ENCODE data around the gene RGS7. TPM values are rescaled to one million over a fixed set of nuclear protein-coding genes. Genes with fewer than 3 reads are reported as not detected.
"Not testable (repeated sequence)": the region's sequence is repeated elsewhere in the genome, so short reads cannot be mapped to it uniquely, and the experiment has no call there.

Gene RGS7
- total RNA-seq, 1 experiment from 2014 or later, result not detected

GRCh38 chr1:240758296-240758695 lies 598.7 kb downstream of the RGS7 start:
- DNase-seq, result no peak
- no peak overlapping the region for H2AFZ ChIP-seq (ENCODE audit: low read length)

GRCh38 chr1:240747907-240748306 lies 609.1 kb downstream of the RGS7 start:
- H3K4me3 ChIP-seq (ENCODE audit: low read length), result no peak overlapping the region
- H3K79me2 ChIP-seq (ENCODE audit: low read length), result no peaks in the 10 kb centered on the region
- H3K27me3 ChIP-seq (ENCODE audit: low read length), result no peaks in the 10 kb centered on the region
- H2AFZ ChIP-seq (ENCODE audit: low read length), result no peak overlapping the region
- H3K9me3 ChIP-seq (ENCODE audit: low read length), result no peaks in the 10 kb centered on the region
- H3K4me1 ChIP-seq (ENCODE audit: low read length), result no peaks in the 10 kb centered on the region
- no peak overlapping the region for H3K27ac ChIP-seq (ENCODE audit: low read length)
- H3K4me2 ChIP-seq (ENCODE audit: low read depth, low read length, poor library complexity, severe bottlenecking), result no peak overlapping the region
- no peaks in the 10 kb centered on the region for H4K20me1 ChIP-seq (ENCODE audit: insufficient read depth, low read depth, low read length)
- no peaks in the 10 kb centered on the region for H3K9me2 ChIP-seq (replicated peaks; ENCODE audit: insufficient read depth, low read length)
- no peaks in the 10 kb centered on the region for H3K36me3 ChIP-seq (ENCODE audit: insufficient read depth, low read length)
- H3K9ac ChIP-seq (ENCODE audit: low read length), result no peak overlapping the region
- no peak for DNase-seq

More at GRCh38 chr1:240758296-240758695, 598.7 kb downstream of the RGS7 start:
- Histone ChIP-seq H3K4me2 (ENCODE audit: low read depth, low read length, poor library complexity, severe bottlenecking) (no peak overlapping the region), H3K4me1 (ENCODE audit: low read length) (no peaks in the 10 kb centered on the region), H3K9me3 (ENCODE audit: low read length) (no peaks in the 10 kb centered on the region), H3K79me2 (ENCODE audit: low read length) (no peaks in the 10 kb centered on the region), H3K27ac (ENCODE audit: low read length) (no peak overlapping the region), H3K36me3 (ENCODE audit: insufficient read depth, low read length) (no peaks in the 10 kb centered on the region), H3K9me2 (replicated peaks; ENCODE audit: insufficient read depth, low read length) (no peaks in the 10 kb centered on the region), H3K9ac (ENCODE audit: low read length) (no peak overlapping the region), H3K4me3 (ENCODE audit: low read length) (no peak overlapping the region), H4K20me1 (ENCODE audit: insufficient read depth, low read depth, low read length) (no peaks in the 10 kb centered on the region), H3K27me3 (ENCODE audit: low read length) (no peaks in the 10 kb centered on the region)

GRCh38 chr1:240743705-240744104 lies 613.3 kb downstream of the RGS7 start:
- Histone ChIP-seq H3K4me3 (ENCODE audit: low read length) (no peak overlapping the region), H3K4me2 (ENCODE audit: low read depth, low read length, poor library complexity, severe bottlenecking) (no peak overlapping the region), H4K20me1 (ENCODE audit: insufficient read depth, low read depth, low read length) (no peaks in the 10 kb centered on the region), H3K36me3 (ENCODE audit: insufficient read depth, low read length) (no peaks in the 10 kb centered on the region), H3K9ac (ENCODE audit: low read length) (no peak overlapping the region), H3K79me2 (ENCODE audit: low read length) (no peaks in the 10 kb centered on the region), H3K4me1 (ENCODE audit: low read length) (no peaks in the 10 kb centered on the region), H3K27ac (ENCODE audit: low read length) (no peak overlapping the region), H2AFZ (ENCODE audit: low read length) (no peak overlapping the region), H3K27me3 (ENCODE audit: low read length) (no peaks in the 10 kb centered on the region), H3K9me2 (replicated peaks; ENCODE audit: insufficient read depth, low read length) (no peaks in the 10 kb centered on the region), H3K9me3 (ENCODE audit: low read length) (no peaks in the 10 kb centered on the region)
- DNase-seq, result no peak

- DNase-seq, result no peak
- Histone ChIP-seq H3K27ac (ENCODE audit: low read length) (no peak overlapping the region), H3K27me3 (ENCODE audit: low read length) (no peaks in the 10 kb centered on the region), H2AFZ (ENCODE audit: low read length) (no peak overlapping the region), H3K79me2 (ENCODE audit: low read length) (no peaks in the 10 kb centered on the region), H3K36me3 (ENCODE audit: insufficient read depth, low read length) (no peaks in the 10 kb centered on the region), H3K9me3 (ENCODE audit: low read length) (no peaks in the 10 kb centered on the region), H3K4me2 (ENCODE audit: low read depth, low read length, poor library complexity, severe bottlenecking) (no peak overlapping the region), H3K9ac (ENCODE audit: low read length) (no peak overlapping the region), H4K20me1 (ENCODE audit: insufficient read depth, low read depth, low read length) (no peaks in the 10 kb centered on the region), H3K4me1 (ENCODE audit: low read length) (no peaks in the 10 kb centered on the region), H3K4me3 (ENCODE audit: low read length) (no peak overlapping the region), H3K9me2 (replicated peaks; ENCODE audit: insufficient read depth, low read length) (no peaks in the 10 kb centered on the region)
These were observed 617.3 kb downstream of the RGS7 start for GRCh38 chr1:240739754-240740153.

GRCh38 chr1:240739139-240739538 lies 617.9 kb downstream of the RGS7 start:
- H3K4me2 ChIP-seq (ENCODE audit: low read depth, low read length, poor library complexity, severe bottlenecking), result no peak overlapping the region
- no peaks in the 10 kb centered on the region for H3K36me3 ChIP-seq (ENCODE audit: insufficient read depth, low read length)
- no peak overlapping the region for H2AFZ ChIP-seq (ENCODE audit: low read length)
- no peak overlapping the region for H3K27ac ChIP-seq (ENCODE audit: low read length)
- H3K9me2 ChIP-seq (replicated peaks; ENCODE audit: insufficient read depth, low read length), result no peaks in the 10 kb centered on the region
- no peaks in the 10 kb centered on the region for H3K27me3 ChIP-seq (ENCODE audit: low read length)
- no peaks in the 10 kb centered on the region for H3K9me3 ChIP-seq (ENCODE audit: low read length)
- H3K4me3 ChIP-seq (ENCODE audit: low read length), result no peak overlapping the region
- DNase-seq, result no peak
- no peak overlapping the region for H3K9ac ChIP-seq (ENCODE audit: low read length)
- H4K20me1 ChIP-seq (ENCODE audit: insufficient read depth, low read depth, low read length), result no peaks in the 10 kb centered on the region
- no peaks in the 10 kb centered on the region for H3K79me2 ChIP-seq (ENCODE audit: low read length)
- H3K4me1 ChIP-seq (ENCODE audit: low read length), result no peaks in the 10 kb centered on the region

- H3K4me2 ChIP-seq (ENCODE audit: low read depth, low read length, poor library complexity, severe bottlenecking), result no peak overlapping the region
- no peaks in the 10 kb centered on the region for H3K79me2 ChIP-seq (ENCODE audit: low read length)
- no peaks in the 10 kb centered on the region for H4K20me1 ChIP-seq (ENCODE audit: insufficient read depth, low read depth, low read length)
- H3K9me3 ChIP-seq (ENCODE audit: low read length), result no peaks in the 10 kb centered on the region
- H3K9ac ChIP-seq (ENCODE audit: low read length), result no peak overlapping the region
- H3K4me1 ChIP-seq (ENCODE audit: low read length), result no peaks in the 10 kb centered on the region
- no peak overlapping the region for H3K4me3 ChIP-seq (ENCODE audit: low read length)
- H3K27ac ChIP-seq (ENCODE audit: low read length), result no peak overlapping the region
- H3K27me3 ChIP-seq (ENCODE audit: low read length), result no peaks in the 10 kb centered on the region
- no peak overlapping the region for H2AFZ ChIP-seq (ENCODE audit: low read length)
- no peaks in the 10 kb centered on the region for H3K9me2 ChIP-seq (replicated peaks; ENCODE audit: insufficient read depth, low read length)
- DNase-seq, result no peak
- no peaks in the 10 kb centered on the region for H3K36me3 ChIP-seq (ENCODE audit: insufficient read depth, low read length)
These were observed 619.2 kb downstream of the RGS7 start for GRCh38 chr1:240737766-240738265.

GRCh38 chr1:240737298-240737697 lies 619.7 kb downstream of the RGS7 start:
- no peaks in the 10 kb centered on the region for H4K20me1 ChIP-seq (ENCODE audit: insufficient read depth, low read depth, low read length)
- H2AFZ ChIP-seq (ENCODE audit: low read length), result no peak overlapping the region
- H3K27me3 ChIP-seq (ENCODE audit: low read length), result no peaks in the 10 kb centered on the region
- H3K79me2 ChIP-seq (ENCODE audit: low read length), result no peaks in the 10 kb centered on the region
- H3K4me1 ChIP-seq (ENCODE audit: low read length), result no peaks in the 10 kb centered on the region
- no peak overlapping the region for H3K9ac ChIP-seq (ENCODE audit: low read length)
- H3K36me3 ChIP-seq (ENCODE audit: insufficient read depth, low read length), result no peaks in the 10 kb centered on the region
- no peaks in the 10 kb centered on the region for H3K9me3 ChIP-seq (ENCODE audit: low read length)
- no peaks in the 10 kb centered on the region for H3K9me2 ChIP-seq (replicated peaks; ENCODE audit: insufficient read depth, low read length)
- H3K4me2 ChIP-seq (ENCODE audit: low read depth, low read length, poor library complexity, severe bottlenecking), result no peak overlapping the region
- DNase-seq, result no peak
- no peak overlapping the region for H3K27ac ChIP-seq (ENCODE audit: low read length)
- H3K4me3 ChIP-seq (ENCODE audit: low read length), result no peak overlapping the region

GRCh38 chr1:240734705-240735104 lies 622.3 kb downstream of the RGS7 start:
- not testable (repeated sequence) for DNase-seq; H3K36me3 ChIP-seq (ENCODE audit: insufficient read depth, low read length); H3K4me1 ChIP-seq (ENCODE audit: low read length); H3K9ac ChIP-seq (ENCODE audit: low read length); H3K4me3 ChIP-seq (ENCODE audit: low read length); H3K9me2 ChIP-seq (replicated peaks; ENCODE audit: insufficient read depth, low read length); H3K4me2 ChIP-seq (ENCODE audit: low read depth, low read length, poor library complexity, severe bottlenecking); H2AFZ ChIP-seq (ENCODE audit: low read length); H3K79me2 ChIP-seq (ENCODE audit: low read length); H3K9me3 ChIP-seq (ENCODE audit: low read length); H4K20me1 ChIP-seq (ENCODE audit: insufficient read depth, low read depth, low read length); H3K27me3 ChIP-seq (ENCODE audit: low read length); H3K27ac ChIP-seq (ENCODE audit: low read length)

- no peak for DNase-seq
- Histone ChIP-seq H3K4me2 (ENCODE audit: low read depth, low read length, poor library complexity, severe bottlenecking) (no peak overlapping the region), H3K9me3 (ENCODE audit: low read length) (no peaks in the 10 kb centered on the region), H3K9me2 (replicated peaks; ENCODE audit: insufficient read depth, low read length) (no peaks in the 10 kb centered on the region), H4K20me1 (ENCODE audit: insufficient read depth, low read depth, low read length) (no peaks in the 10 kb centered on the region), H3K27ac (ENCODE audit: low read length) (no peak overlapping the region), H3K4me3 (ENCODE audit: low read length) (no peak overlapping the region), H3K79me2 (ENCODE audit: low read length) (no peaks in the 10 kb centered on the region), H3K36me3 (ENCODE audit: insufficient read depth, low read length) (no peaks in the 10 kb centered on the region), H3K27me3 (ENCODE audit: low read length) (no peaks in the 10 kb centered on the region), H2AFZ (ENCODE audit: low read length) (no peak overlapping the region), H3K4me1 (ENCODE audit: low read length) (no peaks in the 10 kb centered on the region), H3K9ac (ENCODE audit: low read length) (no peak overlapping the region)
These were observed 623.0 kb downstream of the RGS7 start for GRCh38 chr1:240734001-240734400.
